Caco-2 (cell line): Measurements from ENCODE around the gene BPIFB4. TPM values are rescaled to one million over a fixed set of nuclear protein-coding genes. Genes with fewer than 3 reads are reported as not detected.

ENCODE experiments used
- BruUV-seq: library from RNA; stranded (reverse); fragments of 400-500 nt; replicated peaks from 2 replicates; lab custom pipeline; 2021; lab: Mats Ljungman, UMichigan
- CTCF ChIA-PET: fragments of 300-600 bp; sonication (Branson Sonifier 250); formaldehyde crosslinking; loops from one replicate; lab custom pipeline; 2022; ENCODE audit warnings: antibody characterized with exemption; lab: Charles Lee
- POLR2A ChIA-PET: fragments of 300-600 bp; sonication (Branson Sonifier 250); formaldehyde crosslinking; loops from one replicate; lab custom pipeline; 2022; ENCODE audit warnings: antibody characterized with exemption; lab: Charles Lee
- DNase-seq, 2 experiments: peaks; one replicate each; pipeline versions ENCODE4 v3.0.0 to v3.0.0-alpha.2; 2020 to 2022
- H3K27me3 ChIP-seq: replicated peaks from 2 replicates; pipeline ENCODE4 v1.6.0; 2011; ENCODE audit warnings: low read length; ENCODE audit not compliant: control insufficient read depth, insufficient read depth
- H3K36me3 ChIP-seq: 2 replicates; pipeline ENCODE4 v1.5.1; 2011; ENCODE audit warnings: low read length; ENCODE audit not compliant: control insufficient read depth, insufficient read depth
- H3K4me1 ChIP-seq: fragments of 250-450 bp; sonication (Bioruptor Pico); 2 replicates; pipeline ENCODE4 v1.5.1; 2020; ENCODE audit warnings: mild to moderate bottlenecking
- H3K4me3 ChIP-seq: 2 replicates; pipeline ENCODE4 v1.5.1; 2011; ENCODE audit warnings: low read depth, mild to moderate bottlenecking, control low read depth, low read length
- H3K9me3 ChIP-seq: fragments of 250-450 bp; sonication (Bioruptor Pico); 2 replicates; pipeline ENCODE4 v1.5.1; 2020; ENCODE audit warnings: mild to moderate bottlenecking, moderate library complexity
- H3K27ac Mint-ChIP-seq: one replicate; pipeline ENCODE4 v1.8.0; 2022; ENCODE audit warnings: mixed read lengths; ENCODE audit not compliant: unreplicated experiment
- H3K27me3 Mint-ChIP-seq: one replicate; pipeline ENCODE4 v1.8.0; 2022; ENCODE audit warnings: mixed read lengths; ENCODE audit not compliant: insufficient read depth, unreplicated experiment
- H3K36me3 Mint-ChIP-seq: one replicate; pipeline ENCODE4 v1.8.0; 2022; ENCODE audit warnings: mild to moderate bottlenecking, mixed read lengths; ENCODE audit not compliant: insufficient read depth, unreplicated experiment
- H3K4me1 Mint-ChIP-seq: one replicate; pipeline ENCODE4 v1.8.0; 2022; ENCODE audit warnings: low read depth, mixed read lengths; ENCODE audit not compliant: unreplicated experiment
- H3K4me3 Mint-ChIP-seq: one replicate; pipeline ENCODE4 v1.8.0; 2022; ENCODE audit warnings: mild to moderate bottlenecking, moderate library complexity, mixed read lengths; ENCODE audit not compliant: unreplicated experiment
- H3K9me3 Mint-ChIP-seq: one replicate; pipeline ENCODE4 v1.8.0; 2022; ENCODE audit warnings: mixed read lengths; ENCODE audit not compliant: unreplicated experiment
- CTCF ChIP-seq, 2 experiments: fragments of 200-600 bp in 1 of 2; IDR thresholded peaks; 1 replicate in 1 of 2; 2 replicates in 1 of 2; pipeline versions ENCODE4 v1.5.1 to v1.8.0; 2011 to 2022; ENCODE audit warnings: antibody characterized with exemption in 1 of 2, control low read depth in 1 of 2, inconsistent platforms in 1 of 2, low read depth in 1 of 2, low read length in 1 of 2, mild to moderate bottlenecking in 1 of 2, moderate library complexity in 1 of 2; ENCODE audit not compliant: insufficient read depth in 1 of 2, severe bottlenecking in 1 of 2, unreplicated experiment in 1 of 2
- intact Hi-C: fragments of 100-400 bp; cut with micrococcal nuclease; formaldehyde crosslinking; loops from one replicate; pipeline ENCODE4 v1.10.0; 2022; ENCODE audit not compliant: unreplicated experiment
- total RNA-seq: library from RNA; stranded (reverse); gene quantifications from 2 replicates; pipeline ENCODE4 v1.2.3, GENCODE V29; 2022

The BPIFB4 gene
- total RNA-seq, 1 experiment from 2014 or later: not detected

GRCh38 chr20:33137195-33137594 lies 57.8 kb downstream of the BPIFB4 start:
- Mint-ChIP-seq H3K9me3 (no peaks in the 10 kb centered on the region), H3K4me3 (no peak overlapping the region), H3K27me3 (peaks cover 7% of the 10 kb centered on the region), H3K27ac (no peak overlapping the region), H3K36me3 (no peaks in the 10 kb centered on the region), H3K4me1 (peaks cover 6% of the 10 kb centered on the region)
- ChIA-PET CTCF (no interaction called here), POLR2A (no interaction called here)
- BruUV-seq: no TSS peak
- H3K36me3 ChIP-seq: no peaks in the 10 kb centered on the region
- H3K27me3 ChIP-seq: no peaks in the 10 kb centered on the region
- no peaks in the 10 kb centered on the region for H3K4me1 ChIP-seq
- no peak for TF ChIP-seq CTCF (IDR thresholded peaks at IDR 0.05; ENCODE audit: insufficient read depth in 1 of 2, low read depth in 1 of 2, low read length in 1 of 2, severe bottlenecking in 1 of 2, unreplicated experiment in 1 of 2)
- DNase-seq: no peak
- intact Hi-C loops: no loop called here
- no peak overlapping the region for H3K4me3 ChIP-seq
- H3K9me3 ChIP-seq: peaks cover 7% of the 10 kb centered on the region; the same call in 1 of the 2 replicates

GRCh38 chr20:33139467-33139866 lies 60.0 kb downstream of the BPIFB4 start:
- Mint-ChIP-seq H3K27me3 (peaks cover 14% of the 10 kb centered on the region), H3K9me3 (no peaks in the 10 kb centered on the region)
- peaks cover 14% of the 10 kb centered on the region for H3K9me3 ChIP-seq

GRCh38 chr20:33145521-33145920 lies 66.1 kb downstream of the BPIFB4 start:
- Mint-ChIP-seq H3K4me1 (no peaks in the 10 kb centered on the region), H3K36me3 (no peaks in the 10 kb centered on the region), H3K4me3 (no peak overlapping the region), H3K27ac (no peak overlapping the region), H3K9me3 (peaks cover 9% of the 10 kb centered on the region), H3K27me3 (peaks cover 23% of the 10 kb centered on the region)
- Histone ChIP-seq H3K27me3 (0 out of 2 replicates have a peak, but pooled peaks cover 1% of the 10 kb centered on the region), H3K9me3 (peaks cover 10% of the 10 kb centered on the region), H3K4me3 (no peak overlapping the region), H3K4me1 (no peaks in the 10 kb centered on the region), H3K36me3 (no peaks in the 10 kb centered on the region)
- CTCF ChIA-PET: no interaction called here
- no peak for DNase-seq
- no peak for TF ChIP-seq CTCF (IDR thresholded peaks at IDR 0.05; ENCODE audit: insufficient read depth in 1 of 2, low read depth in 1 of 2, low read length in 1 of 2, severe bottlenecking in 1 of 2, unreplicated experiment in 1 of 2)
- intact Hi-C loops: no loop called here
- POLR2A ChIA-PET: no interaction called here
- no TSS peak for BruUV-seq

More at GRCh38 chr20:33139467-33139866, 60.0 kb downstream of the BPIFB4 start:
- no peaks in the 10 kb centered on the region for H3K27me3 ChIP-seq
- no peaks in the 10 kb centered on the region for H3K36me3 Mint-ChIP-seq
- no peak overlapping the region for H3K4me3 Mint-ChIP-seq
- no peaks in the 10 kb centered on the region for H3K36me3 ChIP-seq
- H3K4me1 ChIP-seq: no peaks in the 10 kb centered on the region
- TF ChIP-seq CTCF (IDR thresholded peaks at IDR 0.05; ENCODE audit: insufficient read depth in 1 of 2, low read depth in 1 of 2, low read length in 1 of 2, severe bottlenecking in 1 of 2, unreplicated experiment in 1 of 2): no peak
- H3K27ac Mint-ChIP-seq: no peak overlapping the region
- intact Hi-C loops: no loop called here
- H3K4me3 ChIP-seq: no peak overlapping the region
- ChIA-PET POLR2A (no interaction called here), CTCF (no interaction called here)
- H3K4me1 Mint-ChIP-seq: no peaks in the 10 kb centered on the region
- no TSS peak for BruUV-seq
- no peak for DNase-seq
